ENCODE results near the gene PPP2CA. TPM values are rescaled to one million over a fixed set of nuclear protein-coding genes. Genes with fewer than 3 reads are reported as not detected.

PPP2CA gene
- total and polyA plus RNA-seq, 9 of the 15 experiments (the other 6 are each of a cell fraction or from before 2014, with no cell fraction given): 23.0 to 257 (median 109) TPM

DNA sequence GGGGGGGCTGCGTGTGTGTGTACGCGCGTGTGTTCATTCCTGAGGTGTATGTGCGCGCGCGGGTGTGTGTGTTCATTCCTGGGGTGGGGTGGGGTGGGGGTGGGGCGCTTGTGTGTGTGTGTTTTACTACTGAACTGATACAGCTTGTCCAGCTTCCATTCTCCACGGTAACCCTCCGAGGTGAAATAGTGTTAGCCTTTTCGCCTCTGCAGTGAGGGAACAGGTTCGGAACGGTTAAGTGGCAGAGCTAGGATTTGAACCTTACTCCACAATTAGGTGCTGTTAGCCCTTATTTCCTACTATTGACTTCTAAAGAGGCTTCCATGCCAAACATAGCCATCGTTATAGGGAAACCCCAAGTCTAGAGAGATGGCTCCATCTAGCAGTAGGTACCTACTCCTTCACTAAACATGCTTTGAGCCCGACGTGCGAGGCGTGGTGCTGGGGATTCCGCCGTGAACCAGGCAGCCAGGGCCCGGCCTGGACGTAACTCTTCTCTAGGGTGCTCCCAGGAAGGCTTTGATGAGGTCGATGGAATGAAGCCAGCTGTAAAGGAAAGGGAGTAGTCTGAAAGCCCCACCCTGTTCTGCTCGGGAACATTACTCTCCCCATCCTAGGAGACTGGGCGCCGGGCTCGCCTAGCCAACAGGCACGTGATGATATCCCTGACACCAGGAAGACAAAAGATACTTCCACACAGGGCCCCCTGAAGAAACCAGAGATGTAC, 48.3 kb downstream of the PPP2CA start:
- peak; percentile 45 to 79 (median 76) for DNase-seq (ENCODE audit: extremely low read depth in 1 of 4, low spot score in 3 of 4)
- CTCF ChIA-PET (ENCODE audit: low intra/inter-chr PET ratio): interaction anchor here (1.2 kb wide), 1 partner anchor 112 kb away, joined by 4 read pairs; no protein-coding TSS in a partner anchor
- H3K27ac ChIP-seq (ENCODE audit: extremely low read depth, low read depth, low read length): peak overlapping the region; percentile 97
- peak; percentile 51 for TF ChIP-seq MGA (IDR thresholded peaks at IDR 0.05)
- TF ChIP-seq TFE3 (CRISPR knock-in tag; IDR thresholded peaks at IDR 0.05): 0 out of 2 replicates have a peak, but pooled peaks have one; percentile 14
- TF ChIP-seq BHLHE40 (IDR thresholded peaks at IDR 0.05; ENCODE audit: low read length): peak; percentile 57; the same call in 1 of the 2 replicates
- TF ChIP-seq NR2C2 (CRISPR knock-in tag; IDR thresholded peaks at IDR 0.05): no peak
- 0 out of 2 replicates have a peak, but pooled peaks have one; percentile 6 for TF ChIP-seq NR2C2 (tag; IDR thresholded peaks at IDR 0.05)
- peak; percentile 24 for TF ChIP-seq PHF20 (IDR thresholded peaks at IDR 0.05; ENCODE audit: partially characterized antibody)
- 0 out of 2 replicates have a peak, but pooled peaks have one; percentile 10 for TF ChIP-seq TEAD4 (IDR thresholded peaks at IDR 0.05; ENCODE audit: low read length)
- TF ChIP-seq TEAD4 (CRISPR knock-in tag; IDR thresholded peaks at IDR 0.05; ENCODE audit: borderline replicate concordance): no peak

More for the DNA sequence above, 48.3 kb downstream of the PPP2CA start:
- no peaks in the 10 kb centered on the region for H3K27me3 ChIP-seq (ENCODE audit: control insufficient read depth in 2 of 2, insufficient read depth in 2 of 2, low read length in 2 of 2)
- H3K4me2 ChIP-seq (ENCODE audit: insufficient read depth, low read length): peak overlapping the region; percentile 98
- peaks cover 17 to 18% of the 10 kb centered on the region in 2 experiments for H3K4me1 ChIP-seq (replicated peaks in 1 of 2; ENCODE audit: control insufficient read depth in 2 of 2, insufficient read depth in 2 of 2, low read length in 2 of 2)
- peaks cover 43% of the 10 kb centered on the region for H3K79me2 ChIP-seq (ENCODE audit: control insufficient read depth, insufficient read depth, low read length)
- WGBS (ENCODE audit: insufficient coverage, low coverage, missing lambda C conversion rate): 12% methylated on average over 24 of the region's 29 CpGs
- ATAC-seq (peak; percentile 46), FAIRE-seq (peak; percentile 67)
- peaks cover 18% of the 10 kb centered on the region for H3K36me3 ChIP-seq (ENCODE audit: control insufficient read depth, insufficient read depth, low read length)
- TSS peak; percentile 95 for BruUV-seq (replicated peaks)
- H3K9ac ChIP-seq (ENCODE audit: insufficient read depth in 1 of 2, low read depth in 2 of 2, low read length in 2 of 2): peak overlapping the region; percentile 95 to 96
- no peaks in the 10 kb centered on the region for H3K9me3 ChIP-seq (replicated peaks; ENCODE audit: control insufficient read depth, insufficient read depth, low read depth, low read length)
- peak overlapping the region; percentile 98 for H3K4me3 ChIP-seq
- peaks cover 19% of the 10 kb centered on the region; the same call in 1 of the 2 replicates for H4K20me1 ChIP-seq (replicated peaks; ENCODE audit: control insufficient read depth, insufficient read depth, low read length)
- H2AFZ ChIP-seq (ENCODE audit: low read depth, low read length): peak overlapping the region; percentile 99
- POLR2A ChIA-PET: interaction anchor here (0.5 to 3.6 kb wide), 22 partner anchors 9 to 289 kb away, joined by 3 to 40 read pairs (median 6); no protein-coding TSS in a partner anchor
- in situ Hi-C loops (cut with MboI) (no loop called here), intact Hi-C loops (cut with micrococcal nuclease) (loop anchor here (2.0 kb wide), 2 partner anchors 193 to 471 kb away; partner anchors contain the start of genes SEC24A and UBE2B)
- no peaks in the 10 kb centered on the region for H3K9me1 ChIP-seq (ENCODE audit: control insufficient read depth, insufficient read depth, low read length)

All from K562 (cell line).